Measurements from ENCODE around the gene PON2. TPM values are rescaled to one million over a fixed set of nuclear protein-coding genes. Genes with fewer than 3 reads are reported as not detected.
A peak's percentile ranks its signal among the peaks of the same experiment; 100 is the strongest.

PON2 gene
- total RNA-seq, 2 donors from 2014 or later = 3.9 to 9.3 TPM

GRCh38 chr7:95430864-95431263, 4.0 kb downstream of the PON2 start:
- no peak overlapping the region for H3K27ac Mint-ChIP-seq
- no peak for ATAC-seq (replicated peaks)
- no peaks in the 10 kb centered on the region for H3K36me3 Mint-ChIP-seq (ENCODE audit: low read depth)
- no peaks in the 10 kb centered on the region for H3K9me3 Mint-ChIP-seq
- H3K27me3 Mint-ChIP-seq = peaks cover 13% of the 10 kb centered on the region
- H3K4me1 Mint-ChIP-seq = no peaks in the 10 kb centered on the region
- H3K4me3 Mint-ChIP-seq = no peak overlapping the region

- H3K9me3 Mint-ChIP-seq = no peaks in the 10 kb centered on the region
- no peak overlapping the region for H3K4me3 Mint-ChIP-seq
- no peak overlapping the region for H3K27ac Mint-ChIP-seq
- H3K27me3 Mint-ChIP-seq = peaks cover 9% of the 10 kb centered on the region
- H3K4me1 Mint-ChIP-seq = no peaks in the 10 kb centered on the region
- ATAC-seq (replicated peaks) = no peak
- H3K36me3 Mint-ChIP-seq (ENCODE audit: low read depth) = no peaks in the 10 kb centered on the region
These were observed 5.4 kb downstream of the PON2 start for GRCh38 chr7:95429241-95429990.

- no peaks in the 10 kb centered on the region for H3K4me1 Mint-ChIP-seq
- no peak overlapping the region for H3K4me3 Mint-ChIP-seq
- no peak for ATAC-seq (replicated peaks)
- H3K27me3 Mint-ChIP-seq = peaks cover 3% of the 10 kb centered on the region
- no peaks in the 10 kb centered on the region for H3K9me3 Mint-ChIP-seq
- no peaks in the 10 kb centered on the region for H3K36me3 Mint-ChIP-seq (ENCODE audit: low read depth)
- H3K27ac Mint-ChIP-seq = no peak overlapping the region
These were observed 6.8 kb downstream of the PON2 start for GRCh38 chr7:95427914-95428516.

GRCh38 chr7:95427166-95427565, 7.7 kb downstream of the PON2 start:
- ATAC-seq (replicated peaks) = no peak
- no peak overlapping the region for H3K27ac Mint-ChIP-seq
- H3K27me3 Mint-ChIP-seq = no peaks in the 10 kb centered on the region
- H3K9me3 Mint-ChIP-seq = no peaks in the 10 kb centered on the region
- no peaks in the 10 kb centered on the region for H3K36me3 Mint-ChIP-seq (ENCODE audit: low read depth)
- no peak overlapping the region for H3K4me3 Mint-ChIP-seq
- H3K4me1 Mint-ChIP-seq = no peaks in the 10 kb centered on the region

- no peaks in the 10 kb centered on the region for H3K9me3 Mint-ChIP-seq
- H3K27me3 Mint-ChIP-seq = no peaks in the 10 kb centered on the region
These were observed 9.1 kb downstream of the PON2 start for GRCh38 chr7:95425694-95426093.

GRCh38 chr7:95424716-95425115, 10.1 kb downstream of the PON2 start:
- Mint-ChIP-seq H3K27me3 (no peaks in the 10 kb centered on the region), H3K9me3 (no peaks in the 10 kb centered on the region), H3K4me3 (no peak overlapping the region), H3K4me1 (no peaks in the 10 kb centered on the region), H3K27ac (no peak overlapping the region), H3K36me3 (ENCODE audit: low read depth) (no peaks in the 10 kb centered on the region)
- no peak for ATAC-seq (replicated peaks)

More at GRCh38 chr7:95425694-95426093, 9.1 kb downstream of the PON2 start:
- no peak overlapping the region for H3K4me3 Mint-ChIP-seq
- H3K27ac Mint-ChIP-seq = no peak overlapping the region
- no peak for ATAC-seq (replicated peaks)
- no peaks in the 10 kb centered on the region for H3K4me1 Mint-ChIP-seq
- no peaks in the 10 kb centered on the region for H3K36me3 Mint-ChIP-seq (ENCODE audit: low read depth)

- H3K27ac Mint-ChIP-seq = no peak overlapping the region
- no peaks in the 10 kb centered on the region for H3K27me3 Mint-ChIP-seq
- no peaks in the 10 kb centered on the region for H3K36me3 Mint-ChIP-seq (ENCODE audit: low read depth)
- no peak for ATAC-seq (replicated peaks)
- no peaks in the 10 kb centered on the region for H3K9me3 Mint-ChIP-seq
- H3K4me3 Mint-ChIP-seq = no peak overlapping the region
- no peaks in the 10 kb centered on the region for H3K4me1 Mint-ChIP-seq
These were observed 12.9 kb downstream of the PON2 start for GRCh38 chr7:95421847-95422444.

GRCh38 chr7:95421000-95421846, 13.6 kb downstream of the PON2 start:
- Mint-ChIP-seq H3K27ac (no peak overlapping the region), H3K27me3 (no peaks in the 10 kb centered on the region), H3K36me3 (ENCODE audit: low read depth) (no peaks in the 10 kb centered on the region), H3K9me3 (no peaks in the 10 kb centered on the region), H3K4me3 (no peak overlapping the region), H3K4me1 (no peaks in the 10 kb centered on the region)
- no peak for ATAC-seq (replicated peaks)

- Mint-ChIP-seq H3K4me3 (no peak overlapping the region), H3K27me3 (no peaks in the 10 kb centered on the region), H3K9me3 (no peaks in the 10 kb centered on the region), H3K27ac (no peak overlapping the region), H3K36me3 (ENCODE audit: low read depth) (no peaks in the 10 kb centered on the region), H3K4me1 (no peaks in the 10 kb centered on the region)
- ATAC-seq (replicated peaks) = no peak
These were observed 22.8 kb downstream of the PON2 start for GRCh38 chr7:95412075-95412474.

GRCh38 chr7:95411666-95412065, 23.2 kb downstream of the PON2 start:
- Mint-ChIP-seq H3K4me1 (no peaks in the 10 kb centered on the region), H3K4me3 (no peak overlapping the region), H3K27me3 (no peaks in the 10 kb centered on the region), H3K27ac (no peak overlapping the region), H3K9me3 (no peaks in the 10 kb centered on the region), H3K36me3 (ENCODE audit: low read depth) (no peaks in the 10 kb centered on the region)
- ATAC-seq (replicated peaks) = no peak

- Mint-ChIP-seq H3K27me3 (no peaks in the 10 kb centered on the region), H3K9me3 (no peaks in the 10 kb centered on the region), H3K36me3 (ENCODE audit: low read depth) (no peaks in the 10 kb centered on the region), H3K27ac (no peak overlapping the region), H3K4me3 (no peak overlapping the region), H3K4me1 (no peaks in the 10 kb centered on the region)
- peak; percentile 29 for ATAC-seq (replicated peaks)
These were observed 23.8 kb downstream of the PON2 start for GRCh38 chr7:95411036-95411435.

- Mint-ChIP-seq H3K27me3 (no peaks in the 10 kb centered on the region), H3K9me3 (no peaks in the 10 kb centered on the region), H3K27ac (no peak overlapping the region), H3K4me3 (no peak overlapping the region), H3K4me1 (no peaks in the 10 kb centered on the region), H3K36me3 (ENCODE audit: low read depth) (no peaks in the 10 kb centered on the region)
- ATAC-seq (replicated peaks) = no peak
These were observed 27.1 kb downstream of the PON2 start for GRCh38 chr7:95407751-95408150.

GRCh38 chr7:95405800-95406199, 29.0 kb downstream of the PON2 start:
- H3K9me3 Mint-ChIP-seq = no peaks in the 10 kb centered on the region
- H3K27me3 Mint-ChIP-seq = no peaks in the 10 kb centered on the region
- no peaks in the 10 kb centered on the region for H3K36me3 Mint-ChIP-seq (ENCODE audit: low read depth)
- no peak for ATAC-seq (replicated peaks)
- no peaks in the 10 kb centered on the region for H3K4me1 Mint-ChIP-seq
- no peak overlapping the region for H3K4me3 Mint-ChIP-seq
- H3K27ac Mint-ChIP-seq = no peak overlapping the region

GRCh38 chr7:95405208-95405607, 29.6 kb downstream of the PON2 start:
- Mint-ChIP-seq H3K27me3 (peaks cover 4% of the 10 kb centered on the region), H3K4me1 (no peaks in the 10 kb centered on the region), H3K36me3 (ENCODE audit: low read depth) (no peaks in the 10 kb centered on the region), H3K4me3 (no peak overlapping the region), H3K27ac (no peak overlapping the region), H3K9me3 (no peaks in the 10 kb centered on the region)
- no peak for ATAC-seq (replicated peaks)

Measured in activated T-helper 17 cell treated with anti-CD3 and anti-CD28 coated beads, Interleukin-2, amount 50 U/mL, for 72 hours (primary cell).